Cardiac atrium fibroblast (primary cell): ENCODE data around the gene SLC36A2. TPM values are rescaled to one million over a fixed set of nuclear protein-coding genes. Genes with fewer than 3 reads are reported as not detected.

Experiments used
- total RNA-seq: library from RNA; depleted of rRNA; stranded (reverse); fragments of >200 nt; gene quantifications from 2 replicates; pipeline ENCODE4 v1.2.3, GENCODE V29; 2015

The SLC36A2 gene
- total RNA-seq, result not detected in 2 replicates

GRCh38 chr5:151347369-151347768 lies at the start of gene SLC36A2:
SLC36A2 (minus strand) TSS chr5:151347559; CDS start chr5:151347460, 99 bp downstream.

GRCh38 chr5:151303666-151304065 lies 43.7 kb downstream of the SLC36A2 start, which contains the start of gene SLC36A3:
SLC36A3 (minus strand) TSS chr5:151303766; CDS start chr5:151303354, 412 bp downstream.

Other genes with a start within 250 kb of the SLC36A2 start
- 347 and 381 TPM in 2 replicates for gene ANXA6, start 189.8 kb downstream of the SLC36A2 start, total RNA-seq
- 4.7 and 6.1 TPM in 2 replicates for gene CCDC69, start 123.5 kb downstream of the SLC36A2 start, total RNA-seq
- 15.0 and 21.5 TPM in 2 replicates for gene GM2A, start 94.4 kb downstream of the SLC36A2 start, total RNA-seq
- not detected in 2 replicates for gene SLC36A3, start 43.8 kb downstream of the SLC36A2 start, total RNA-seq
- 7.0 and 11.0 TPM in 2 replicates for gene SLC36A1, start 100.0 kb upstream of the SLC36A2 start, total RNA-seq
- gene FAT2, start 243.8 kb upstream of the SLC36A2 start, total RNA-seq, result not detected in 2 replicates